IMR-90 (cell line): Measurements from ENCODE around the gene HOXD9. TPM values are rescaled to one million over a fixed set of nuclear protein-coding genes. Genes with fewer than 3 reads are reported as not detected.

ENCODE experiments used
- ATAC-seq: fragments of 200-7000 bp; cut with Tn5 transposase; 2 replicates; pipeline ENCODE4 v1.9.1; 2020; ENCODE audit warnings: low read depth, mild to moderate bottlenecking, moderate library complexity
- BruUV-seq: library from RNA; stranded (reverse); fragments of 400-500 nt; replicated peaks from 2 replicates; lab custom pipeline; 2021; lab: Mats Ljungman, UMichigan
- CTCF ChIA-PET: fragments of 300-600 bp; formaldehyde crosslinking; extraction: SDS; loops from one replicate; lab custom pipeline; 2021; ENCODE audit warnings: antibody characterized with exemption; lab: Yijun Ruan, JAX
- POLR2A ChIA-PET: fragments of 300-600 bp; sonication (Branson Sonifier 250); formaldehyde crosslinking; loops from one replicate; lab custom pipeline; 2022; ENCODE audit warnings: antibody characterized with exemption; ENCODE audit not compliant: unreplicated experiment; lab: Charles Lee
- DNase-seq: peaks from one replicate; pipeline ENCODE4 v3.0.0; 2013
- H2AFZ ChIP-seq: replicated peaks from 2 replicates; pipeline ENCODE3; 2013; ENCODE audit warnings: low read length, mild to moderate bottlenecking; ENCODE audit not compliant: poor library complexity
- H2AK5ac ChIP-seq: 2 replicates; pipeline ENCODE4 v1.6.1; 2013; ENCODE audit warnings: low read depth, low read length, inconsistent platforms
- H2AK9ac ChIP-seq: replicated peaks from 2 replicates; pipeline ENCODE3; 2013; ENCODE audit warnings: mild to moderate bottlenecking, low read depth, low read length, moderate library complexity; ENCODE audit not compliant: poor library complexity
- H2BK120ac ChIP-seq: 2 replicates; pipeline ENCODE4 v1.6.1; 2013; ENCODE audit warnings: low read depth, low read length, inconsistent platforms
- H2BK15ac ChIP-seq: 3 replicates; pipeline ENCODE4 v1.6.1; 2013; ENCODE audit warnings: low read depth, low read length, inconsistent platforms
- H2BK20ac ChIP-seq: 2 replicates; pipeline ENCODE4 v1.6.1; 2013; ENCODE audit warnings: low read depth, mild to moderate bottlenecking, inconsistent platforms, low read length, moderate library complexity
- H2BK5ac ChIP-seq: 2 replicates; pipeline ENCODE4 v1.6.1; 2013; ENCODE audit warnings: mild to moderate bottlenecking, low read depth, low read length, inconsistent platforms; ENCODE audit not compliant: poor library complexity, severe bottlenecking
- H3K14ac ChIP-seq: replicated peaks from 2 replicates; pipeline ENCODE4 v1.6.1; 2013; ENCODE audit warnings: low read depth, low read length, inconsistent platforms
- H3K18ac ChIP-seq: 2 replicates; pipeline ENCODE4 v1.6.1; 2013; ENCODE audit warnings: low read depth, low read length, control low read depth
- H3K23ac ChIP-seq: 2 replicates; pipeline ENCODE4 v1.6.1; 2013; ENCODE audit warnings: low read depth, low read length, inconsistent platforms
- H3K27ac ChIP-seq: 2 replicates; pipeline ENCODE4 v1.5.1; 2013; ENCODE audit warnings: mild to moderate bottlenecking, control low read depth, low read length; ENCODE audit not compliant: insufficient read depth
- H3K27me3 ChIP-seq: 2 replicates; pipeline ENCODE4 v1.6.1; 2013; ENCODE audit warnings: low read length; ENCODE audit not compliant: control insufficient read depth, insufficient read depth
- H3K36me3 ChIP-seq: 2 replicates; pipeline ENCODE4 v1.6.1; 2013; ENCODE audit warnings: low read length, mixed read lengths; ENCODE audit not compliant: control insufficient read depth, insufficient read depth
- H3K4ac ChIP-seq: 2 replicates; pipeline ENCODE4 v1.6.1; 2013; ENCODE audit warnings: low read depth, low read length, inconsistent platforms
- H3K4me1 ChIP-seq: 2 replicates; pipeline ENCODE4 v1.6.1; 2013; ENCODE audit warnings: low read length, mixed read lengths; ENCODE audit not compliant: control insufficient read depth, insufficient read depth
- H3K4me2 ChIP-seq: 2 replicates; pipeline ENCODE4 v1.6.1; 2013; ENCODE audit warnings: low read depth, mild to moderate bottlenecking, control low read depth, low read length, moderate library complexity
- H3K4me3 ChIP-seq: 2 replicates; pipeline ENCODE4 v1.5.1; 2013; ENCODE audit warnings: low read depth, mild to moderate bottlenecking, control low read depth, low read length, moderate library complexity; ENCODE audit not compliant: insufficient read depth
- H3K56ac ChIP-seq: 2 replicates; pipeline ENCODE4 v1.6.1; 2013; ENCODE audit warnings: low read length, inconsistent platforms; ENCODE audit not compliant: insufficient read depth; ENCODE audit errors: extremely low read depth
- H3K79me1 ChIP-seq, 2 experiments: 2 replicates each; pipeline ENCODE4 v1.6.1; 2013; ENCODE audit warnings: low read length in 2 of 2, inconsistent platforms in 1 of 2, low read depth in 1 of 2
- H3K9ac ChIP-seq: 2 replicates; pipeline ENCODE4 v1.6.1; 2013; ENCODE audit warnings: low read depth, low read length, control low read depth
- H3K9me1 ChIP-seq: 2 replicates; pipeline ENCODE4 v1.6.1; 2013; ENCODE audit warnings: low read length, inconsistent platforms; ENCODE audit not compliant: insufficient read depth
- H3K9me3 ChIP-seq: 2 replicates; pipeline ENCODE4 v1.6.1; 2013; ENCODE audit warnings: low read length; ENCODE audit not compliant: control insufficient read depth, insufficient read depth
- H4K20me1 ChIP-seq: 2 replicates; pipeline ENCODE4 v1.6.1; 2013; ENCODE audit warnings: low read length, inconsistent platforms; ENCODE audit not compliant: insufficient read depth
- H4K5ac ChIP-seq: 2 replicates; pipeline ENCODE4 v1.6.1; 2013; ENCODE audit warnings: mild to moderate bottlenecking, low read depth, low read length, control low read depth
- H4K8ac ChIP-seq, 2 experiments: 2 replicates each; pipeline ENCODE4 v1.6.1; 2013; ENCODE audit warnings: low read depth in 2 of 2, low read length in 2 of 2, control low read depth in 1 of 2, inconsistent platforms in 1 of 2
- H4K91ac ChIP-seq: 2 replicates; pipeline ENCODE4 v1.6.1; 2013; ENCODE audit warnings: low read depth, low read length, inconsistent platforms; ENCODE audit not compliant: insufficient read depth
- BHLHE40 ChIP-seq: fragments of 150-350 bp; IDR thresholded peaks from 2 replicates; pipeline ENCODE4 v1.6.1; 2016; ENCODE audit warnings: mild to moderate bottlenecking, low read depth, low read length
- RAD21 ChIP-seq: IDR thresholded peaks from 2 replicates; pipeline ENCODE4 v1.6.1; 2012; ENCODE audit warnings: low read length, improper control_type of control experiment
- WGBS, 2 experiments: methylation state at CpG; one replicate each; pipeline versions ENCODE4 v1.1.5 to v1.1.7; 2013; ENCODE audit warnings: missing lambda C conversion rate in 2 of 2; ENCODE audit not compliant: insufficient read length in 1 of 2; ENCODE audit errors: extremely low coverage in 2 of 2; 5-methylcytosine and 5-hydroxymethylcytosine counted together
- dilution Hi-C: fragments of 300-500 bp; cut with HindIII; formaldehyde crosslinking; loops from one replicate; pipeline ENCODE4 v1.14.3; 2018; ENCODE audit warnings: low sequenced_read_pairs; ENCODE audit not compliant: unreplicated experiment
- in situ Hi-C: fragments of 300-500 bp; cut with MboI; formaldehyde crosslinking; loops from 3 replicates; pipeline ENCODE4 v1.14.3; 2019; ENCODE audit warnings: low sequenced_read_pairs, inconsistent platforms, mixed read lengths
- intact Hi-C: fragments of 100-400 bp; cut with micrococcal nuclease; formaldehyde crosslinking; loops from 2 replicates; pipeline ENCODE4 v1.10.0; 2022
- polyA plus RNA-seq, 3 experiments: library from polyadenylated mRNA; depleted of rRNA; stranded (reverse); fragments of >200 nt; gene quantifications; 2 replicates each; pipeline ENCODE4 v1.2.3, GENCODE V29; 2012; ENCODE audit warnings: low replicate concordance in 1 of 3
- total RNA-seq: library from RNA; depleted of rRNA; stranded (reverse); fragments of >200 nt; gene quantifications from 2 replicates; pipeline ENCODE4 v1.2.3, GENCODE V29; 2012

Gene HOXD9
- total and polyA plus RNA-seq, 2 of the 4 experiments (the other 2 are of a cell fraction) = not detected

DNA sequence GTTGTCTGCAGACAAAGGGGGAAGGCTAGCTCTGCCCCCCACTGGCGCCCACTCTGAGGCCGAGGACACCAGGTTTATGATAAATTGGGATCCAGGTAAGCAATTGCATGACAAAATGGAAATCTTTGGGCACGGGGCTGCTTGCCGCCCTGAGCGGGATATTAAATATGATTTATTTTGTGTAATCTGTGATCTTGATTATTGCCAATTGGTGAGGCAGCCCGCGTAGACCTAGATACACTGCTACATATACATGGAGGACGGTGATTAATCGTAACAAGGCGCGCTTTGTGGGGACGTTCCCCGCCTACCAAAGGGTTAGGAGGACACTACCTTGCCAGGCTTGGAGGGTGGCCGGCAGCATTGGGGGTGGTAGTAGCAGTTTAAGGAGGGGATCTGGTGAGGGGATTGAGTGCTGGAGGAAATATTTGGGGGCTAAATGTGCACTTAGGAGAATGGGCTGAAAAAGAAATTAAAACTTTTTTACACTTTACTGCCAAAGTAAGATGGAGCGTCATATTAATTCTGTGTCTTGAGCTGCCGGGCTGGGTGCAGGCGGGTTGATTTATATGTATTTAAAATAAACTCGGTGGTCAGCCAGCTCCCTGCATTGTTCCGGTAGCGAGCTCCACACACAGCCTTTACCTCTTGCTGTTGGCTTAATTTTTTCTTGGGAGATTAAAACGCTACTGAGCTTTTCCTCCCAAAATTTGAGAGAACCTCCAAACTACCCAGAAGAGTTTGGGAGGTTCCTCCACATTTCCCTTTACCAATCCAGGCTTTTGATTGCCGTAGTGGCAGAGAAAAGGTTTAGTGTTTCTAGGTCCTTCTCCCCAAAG, 38.7 kb downstream of the HOXD9 start:
- no peak overlapping the region for H3K4me2 ChIP-seq

More for the DNA sequence above, 38.7 kb downstream of the HOXD9 start:
- no peak overlapping the region for H4K91ac ChIP-seq
- peaks cover 21% of the 10 kb centered on the region for H3K9me3 ChIP-seq
- no peak overlapping the region for H3K9ac ChIP-seq
- H2BK120ac ChIP-seq = no peak overlapping the region
- no peak overlapping the region for H3K14ac ChIP-seq
- H3K27ac ChIP-seq = no peak overlapping the region
- ATAC-seq (no peak), DNase-seq (no peak)
- H3K9me1 ChIP-seq = no peaks in the 10 kb centered on the region
- no peak overlapping the region for H3K23ac ChIP-seq
- H2BK15ac ChIP-seq = no peak overlapping the region
- H4K5ac ChIP-seq = no peak overlapping the region
- ChIA-PET POLR2A (no interaction called here), CTCF (interaction anchor here (0.8 kb wide), 1 partner anchor 38 kb away, joined by 3 read pairs; no protein-coding TSS in a partner anchor)
- peaks cover 96% of the 10 kb centered on the region for H3K27me3 ChIP-seq
- in situ Hi-C loops = no loop called here
- H3K4me1 ChIP-seq = no peaks in the 10 kb centered on the region
- TF ChIP-seq RAD21 (no peak), BHLHE40 (no peak)
- no peaks in the 10 kb centered on the region for H3K36me3 ChIP-seq
- intact Hi-C loops = no loop called here
- H3K4ac ChIP-seq = no peak overlapping the region
- no peak overlapping the region for H2BK20ac ChIP-seq
- no peak overlapping the region for H2AK5ac ChIP-seq
- no CpG with 5 or more reads among the region's 22 CpGs for WGBS, 2 experiments
- H3K4me3 ChIP-seq = no peak overlapping the region
- no peaks in the 10 kb centered on the region for H3K79me1 ChIP-seq
- dilution Hi-C loops = no loop called here
- H4K20me1 ChIP-seq = no peaks in the 10 kb centered on the region
- H3K18ac ChIP-seq = no peak overlapping the region
- H4K8ac ChIP-seq = no peak overlapping the region
- BruUV-seq = no TSS peak
- H2AFZ ChIP-seq = no peak overlapping the region
- H2AK9ac ChIP-seq = no peak overlapping the region
- H3K56ac ChIP-seq = no peak overlapping the region
- no peak overlapping the region for H2BK5ac ChIP-seq
